ENCODE data around the gene UBA52. TPM values are rescaled to one million over a fixed set of nuclear protein-coding genes. Genes with fewer than 3 reads are reported as not detected.

Gene UBA52
- total and polyA plus RNA-seq, 2 of the 13 experiments (the other 11 are each of a cell fraction or from before 2014, with no cell fraction given) = 959 to 1,782 TPM

DNA sequence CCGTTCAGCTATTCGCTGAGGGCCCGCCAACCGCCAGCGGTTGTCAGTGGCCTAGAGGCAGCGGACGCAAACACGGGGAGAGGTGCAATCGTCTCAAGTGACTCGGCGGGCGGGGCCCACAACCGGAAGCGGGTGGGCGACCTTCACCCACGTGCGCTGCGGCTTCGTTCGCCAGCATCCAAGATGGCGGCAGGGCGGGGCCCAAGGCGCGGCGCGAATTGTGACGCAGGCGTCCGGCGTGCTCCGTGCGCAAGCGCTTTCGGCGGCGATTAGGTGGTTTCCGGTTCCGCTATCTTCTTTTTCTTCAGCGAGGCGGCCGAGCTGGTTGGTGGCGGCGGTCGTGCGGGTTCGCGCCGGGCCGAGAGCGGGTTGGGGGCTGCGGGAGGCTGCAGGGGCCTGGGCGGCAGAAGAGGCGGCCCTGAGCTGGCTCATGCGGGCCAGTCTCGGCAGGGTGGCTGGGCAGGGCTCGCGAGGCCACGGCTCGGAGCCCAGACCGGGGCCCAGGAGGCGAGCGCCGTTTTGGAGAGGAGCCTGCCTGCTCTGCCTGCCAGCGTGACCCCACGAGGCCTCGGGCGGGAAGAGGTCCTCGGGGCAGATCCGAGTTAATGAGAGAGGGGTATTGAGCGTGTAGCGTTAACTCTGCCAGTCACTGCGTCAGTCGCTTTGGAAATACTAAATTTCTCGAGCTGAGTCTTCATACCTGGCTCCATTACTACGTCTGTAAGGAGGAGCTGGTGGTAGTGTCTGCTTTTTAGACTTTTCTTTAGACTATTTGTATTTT lies at the start of gene UBA52 (continued):
- TF ChIP-seq, protein P1, sequence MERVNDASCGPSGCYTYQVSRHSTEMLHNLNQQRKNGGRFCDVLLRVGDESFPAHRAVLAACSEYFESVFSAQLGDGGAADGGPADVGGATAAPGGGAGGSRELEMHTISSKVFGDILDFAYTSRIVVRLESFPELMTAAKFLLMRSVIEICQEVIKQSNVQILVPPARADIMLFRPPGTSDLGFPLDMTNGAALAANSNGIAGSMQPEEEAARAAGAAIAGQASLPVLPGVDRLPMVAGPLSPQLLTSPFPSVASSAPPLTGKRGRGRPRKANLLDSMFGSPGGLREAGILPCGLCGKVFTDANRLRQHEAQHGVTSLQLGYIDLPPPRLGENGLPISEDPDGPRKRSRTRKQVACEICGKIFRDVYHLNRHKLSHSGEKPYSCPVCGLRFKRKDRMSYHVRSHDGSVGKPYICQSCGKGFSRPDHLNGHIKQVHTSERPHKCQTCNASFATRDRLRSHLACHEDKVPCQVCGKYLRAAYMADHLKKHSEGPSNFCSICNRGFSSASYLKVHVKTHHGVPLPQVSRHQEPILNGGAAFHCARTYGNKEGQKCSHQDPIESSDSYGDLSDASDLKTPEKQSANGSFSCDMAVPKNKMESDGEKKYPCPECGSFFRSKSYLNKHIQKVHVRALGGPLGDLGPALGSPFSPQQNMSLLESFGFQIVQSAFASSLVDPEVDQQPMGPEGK (CRISPR knock-in tag; IDR thresholded peaks at IDR 0.05) = peak; percentile 93
- peak; percentile 86 for TF ChIP-seq FOXC1 (CRISPR knock-in tag; IDR thresholded peaks at IDR 0.05; ENCODE audit: borderline replicate concordance)
- no peak for TF ChIP-seq ZNF446 (CRISPR knock-in tag; IDR thresholded peaks at IDR 0.05)
- TF ChIP-seq, protein P2, sequence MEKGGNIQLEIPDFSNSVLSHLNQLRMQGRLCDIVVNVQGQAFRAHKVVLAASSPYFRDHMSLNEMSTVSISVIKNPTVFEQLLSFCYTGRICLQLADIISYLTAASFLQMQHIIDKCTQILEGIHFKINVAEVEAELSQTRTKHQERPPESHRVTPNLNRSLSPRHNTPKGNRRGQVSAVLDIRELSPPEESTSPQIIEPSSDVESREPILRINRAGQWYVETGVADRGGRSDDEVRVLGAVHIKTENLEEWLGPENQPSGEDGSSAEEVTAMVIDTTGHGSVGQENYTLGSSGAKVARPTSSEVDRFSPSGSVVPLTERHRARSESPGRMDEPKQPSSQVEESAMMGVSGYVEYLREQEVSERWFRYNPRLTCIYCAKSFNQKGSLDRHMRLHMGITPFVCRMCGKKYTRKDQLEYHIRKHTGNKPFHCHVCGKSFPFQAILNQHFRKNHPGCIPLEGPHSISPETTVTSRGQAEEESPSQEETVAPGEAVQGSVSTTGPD (CRISPR knock-in tag; IDR thresholded peaks at IDR 0.05) = no peak
- TF ChIP-seq, protein P3, sequence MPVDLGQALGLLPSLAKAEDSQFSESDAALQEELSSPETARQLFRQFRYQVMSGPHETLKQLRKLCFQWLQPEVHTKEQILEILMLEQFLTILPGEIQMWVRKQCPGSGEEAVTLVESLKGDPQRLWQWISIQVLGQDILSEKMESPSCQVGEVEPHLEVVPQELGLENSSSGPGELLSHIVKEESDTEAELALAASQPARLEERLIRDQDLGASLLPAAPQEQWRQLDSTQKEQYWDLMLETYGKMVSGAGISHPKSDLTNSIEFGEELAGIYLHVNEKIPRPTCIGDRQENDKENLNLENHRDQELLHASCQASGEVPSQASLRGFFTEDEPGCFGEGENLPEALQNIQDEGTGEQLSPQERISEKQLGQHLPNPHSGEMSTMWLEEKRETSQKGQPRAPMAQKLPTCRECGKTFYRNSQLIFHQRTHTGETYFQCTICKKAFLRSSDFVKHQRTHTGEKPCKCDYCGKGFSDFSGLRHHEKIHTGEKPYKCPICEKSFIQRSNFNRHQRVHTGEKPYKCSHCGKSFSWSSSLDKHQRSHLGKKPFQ (CRISPR knock-in tag; IDR thresholded peaks at IDR 0.05; ENCODE audit: insufficient replicate concordance) = peak; percentile 70
- TF ChIP-seq, protein P4, sequence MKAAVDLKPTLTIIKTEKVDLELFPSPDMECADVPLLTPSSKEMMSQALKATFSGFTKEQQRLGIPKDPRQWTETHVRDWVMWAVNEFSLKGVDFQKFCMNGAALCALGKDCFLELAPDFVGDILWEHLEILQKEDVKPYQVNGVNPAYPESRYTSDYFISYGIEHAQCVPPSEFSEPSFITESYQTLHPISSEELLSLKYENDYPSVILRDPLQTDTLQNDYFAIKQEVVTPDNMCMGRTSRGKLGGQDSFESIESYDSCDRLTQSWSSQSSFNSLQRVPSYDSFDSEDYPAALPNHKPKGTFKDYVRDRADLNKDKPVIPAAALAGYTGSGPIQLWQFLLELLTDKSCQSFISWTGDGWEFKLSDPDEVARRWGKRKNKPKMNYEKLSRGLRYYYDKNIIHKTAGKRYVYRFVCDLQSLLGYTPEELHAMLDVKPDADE (CRISPR knock-in tag; IDR thresholded peaks at IDR 0.05) = 0 out of 2 replicates have a peak, but pooled peaks have one; percentile 48
- TF ChIP-seq ATF7 (IDR thresholded peaks at IDR 0.05) = no peak
- TF ChIP-seq ATF7 (CRISPR knock-in tag; IDR thresholded peaks at IDR 0.05) = peak; percentile 26; the same call in 1 of the 2 replicates
- TF ChIP-seq STAG1 (CRISPR knock-in tag; IDR thresholded peaks at IDR 0.05) = peak; percentile 44
- no peak for TF ChIP-seq ZNF101 (CRISPR knock-in tag; IDR thresholded peaks at IDR 0.05; ENCODE audit: borderline replicate concordance, low read depth)
- no peak for TF ChIP-seq ATRX (CRISPR knock-in tag; IDR thresholded peaks at IDR 0.05; ENCODE audit: borderline replicate concordance)
- no peak for TF ChIP-seq ZNF652 (CRISPR knock-in tag; IDR thresholded peaks at IDR 0.05; ENCODE audit: borderline replicate concordance, low read depth)
- TF ChIP-seq ZBTB42 (CRISPR knock-in tag; IDR thresholded peaks at IDR 0.05) = peak; percentile 83; the same call in 1 of the 2 replicates
- peak; percentile 59; the same call in 1 of the 2 replicates for TF ChIP-seq GFI1 (CRISPR knock-in tag; IDR thresholded peaks at IDR 0.05; ENCODE audit: borderline replicate concordance)
- TF ChIP-seq REXO4 (CRISPR knock-in tag; IDR thresholded peaks at IDR 0.05; ENCODE audit: borderline replicate concordance) = no peak
- peak; percentile 46; the same call in 1 of the 2 replicates for TF ChIP-seq ZNF12 (CRISPR knock-in tag; IDR thresholded peaks at IDR 0.05)
- no peak for TF ChIP-seq MBNL3 (CRISPR knock-in tag; conservative IDR thresholded peaks at IDR 0.05)
- TF ChIP-seq, protein P5, sequence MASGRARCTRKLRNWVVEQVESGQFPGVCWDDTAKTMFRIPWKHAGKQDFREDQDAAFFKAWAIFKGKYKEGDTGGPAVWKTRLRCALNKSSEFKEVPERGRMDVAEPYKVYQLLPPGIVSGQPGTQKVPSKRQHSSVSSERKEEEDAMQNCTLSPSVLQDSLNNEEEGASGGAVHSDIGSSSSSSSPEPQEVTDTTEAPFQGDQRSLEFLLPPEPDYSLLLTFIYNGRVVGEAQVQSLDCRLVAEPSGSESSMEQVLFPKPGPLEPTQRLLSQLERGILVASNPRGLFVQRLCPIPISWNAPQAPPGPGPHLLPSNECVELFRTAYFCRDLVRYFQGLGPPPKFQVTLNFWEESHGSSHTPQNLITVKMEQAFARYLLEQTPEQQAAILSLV (CRISPR knock-in tag; IDR thresholded peaks at IDR 0.05; ENCODE audit: borderline replicate concordance) = peak; percentile 73; the same call in 1 of the 2 replicates
- TF ChIP-seq, protein P6, sequence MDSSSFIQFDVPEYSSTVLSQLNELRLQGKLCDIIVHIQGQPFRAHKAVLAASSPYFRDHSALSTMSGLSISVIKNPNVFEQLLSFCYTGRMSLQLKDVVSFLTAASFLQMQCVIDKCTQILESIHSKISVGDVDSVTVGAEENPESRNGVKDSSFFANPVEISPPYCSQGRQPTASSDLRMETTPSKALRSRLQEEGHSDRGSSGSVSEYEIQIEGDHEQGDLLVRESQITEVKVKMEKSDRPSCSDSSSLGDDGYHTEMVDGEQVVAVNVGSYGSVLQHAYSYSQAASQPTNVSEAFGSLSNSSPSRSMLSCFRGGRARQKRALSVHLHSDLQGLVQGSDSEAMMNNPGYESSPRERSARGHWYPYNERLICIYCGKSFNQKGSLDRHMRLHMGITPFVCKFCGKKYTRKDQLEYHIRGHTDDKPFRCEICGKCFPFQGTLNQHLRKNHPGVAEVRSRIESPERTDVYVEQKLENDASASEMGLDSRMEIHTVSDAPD (CRISPR knock-in tag; IDR thresholded peaks at IDR 0.05) = 0 out of 2 replicates have a peak, but pooled peaks have one; percentile 47
